Skeletal muscle satellite cell (primary cell): ENCODE data around the gene FLNB.
A peak's percentile ranks its signal among the peaks of the same experiment; 100 is the strongest.

Source experiments
- H3K27me3 ChIP-seq: 2 replicates; pipeline ENCODE4 v1.7.0; 2013; ENCODE audit warnings: low read length; ENCODE audit not compliant: control insufficient read depth, insufficient read depth
- H3K36me3 ChIP-seq: 2 replicates; pipeline ENCODE4 v1.7.0; 2013; ENCODE audit warnings: mild to moderate bottlenecking, control low read depth, low read length; ENCODE audit not compliant: insufficient read depth
- H3K4me1 ChIP-seq: 2 replicates; pipeline ENCODE4 v1.7.0; 2013; ENCODE audit warnings: low read length; ENCODE audit not compliant: control insufficient read depth, insufficient read depth
- H3K4me2 ChIP-seq: 2 replicates; pipeline ENCODE4 v1.7.0; 2013; ENCODE audit warnings: mild to moderate bottlenecking, low read length
- H3K4me3 ChIP-seq: 2 replicates; pipeline ENCODE4 v1.7.0; 2013; ENCODE audit warnings: low read length
- H3K9ac ChIP-seq: 2 replicates; pipeline ENCODE4 v1.7.0; 2013; ENCODE audit warnings: mild to moderate bottlenecking, low read depth, low read length, moderate library complexity
- H3K9me3 ChIP-seq: replicated peaks from 2 replicates; pipeline ENCODE4 v1.7.0; 2013; ENCODE audit warnings: mild to moderate bottlenecking, control low read depth, low read length

Gene FLNB

GRCh38 chr3:58175187-58175436 lies 166.9 kb downstream of the FLNB start:
- Histone ChIP-seq H3K9ac (no peak overlapping the region), H3K4me3 (no peak overlapping the region), H3K27me3 (no peaks in the 10 kb centered on the region), H3K36me3 (peaks cover 4% of the 10 kb centered on the region), H3K4me1 (peaks cover 7% of the 10 kb centered on the region), H3K4me2 (no peak overlapping the region), H3K9me3 (no peaks in the 10 kb centered on the region)

DNA sequence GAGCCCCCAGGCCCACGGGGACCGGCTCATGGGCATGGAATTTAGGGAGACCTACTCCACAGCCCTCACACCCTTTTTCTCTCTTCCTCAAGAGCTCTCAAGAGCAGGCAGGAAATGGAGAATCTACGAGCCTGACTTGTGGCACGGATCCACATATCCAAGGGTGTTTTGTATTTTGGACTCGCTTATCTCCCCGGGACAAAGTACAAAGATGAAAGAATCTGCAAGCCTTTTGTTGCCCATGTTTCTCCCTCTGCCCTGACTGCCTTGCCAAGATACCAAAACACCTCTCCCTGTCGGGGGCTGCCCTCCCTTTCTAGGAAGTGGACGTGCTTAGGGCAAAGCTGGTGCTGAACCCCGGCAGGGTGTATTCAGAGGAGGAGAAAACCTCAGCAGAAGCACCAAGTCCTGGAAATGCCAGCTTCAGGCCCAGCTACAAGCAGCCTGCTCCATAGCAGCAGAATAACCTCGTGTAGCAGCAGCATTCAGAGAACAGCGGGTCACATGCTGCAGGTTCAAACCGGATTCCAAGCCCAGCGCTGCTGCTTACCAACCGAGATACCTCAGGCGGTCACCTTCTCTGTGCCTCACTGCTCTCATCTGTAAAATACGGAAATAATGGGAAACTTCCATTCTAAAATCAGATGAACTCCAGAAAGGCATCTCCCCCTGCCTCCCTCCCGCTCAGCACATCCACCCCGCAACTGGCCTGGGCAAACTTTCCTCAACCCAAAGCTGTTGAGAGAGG lies 167.4 kb downstream of the FLNB start:
- Histone ChIP-seq H3K9ac (no peak overlapping the region), H3K4me1 (peaks cover 7% of the 10 kb centered on the region), H3K4me3 (no peak overlapping the region), H3K27me3 (no peaks in the 10 kb centered on the region), H3K36me3 (peaks cover 4% of the 10 kb centered on the region), H3K4me2 (no peak overlapping the region), H3K9me3 (no peaks in the 10 kb centered on the region)

- Histone ChIP-seq H3K4me2 (no peak overlapping the region), H3K4me1 (peaks cover 7% of the 10 kb centered on the region), H3K4me3 (no peak overlapping the region), H3K36me3 (no peaks in the 10 kb centered on the region), H3K27me3 (peaks cover 5% of the 10 kb centered on the region), H3K9me3 (no peaks in the 10 kb centered on the region), H3K9ac (no peak overlapping the region)
Observed at GRCh38 chr3:58176185-58176530, 167.9 kb downstream of the FLNB start.

GRCh38 chr3:58176827-58177489 lies 168.7 kb downstream of the FLNB start:
- no peaks in the 10 kb centered on the region for H3K9me3 ChIP-seq
- H3K36me3 ChIP-seq = no peaks in the 10 kb centered on the region
- peaks cover 7% of the 10 kb centered on the region for H3K4me1 ChIP-seq
- no peak overlapping the region for H3K9ac ChIP-seq
- peaks cover 10% of the 10 kb centered on the region for H3K27me3 ChIP-seq
- H3K4me2 ChIP-seq = no peak overlapping the region
- no peak overlapping the region for H3K4me3 ChIP-seq

DNA sequence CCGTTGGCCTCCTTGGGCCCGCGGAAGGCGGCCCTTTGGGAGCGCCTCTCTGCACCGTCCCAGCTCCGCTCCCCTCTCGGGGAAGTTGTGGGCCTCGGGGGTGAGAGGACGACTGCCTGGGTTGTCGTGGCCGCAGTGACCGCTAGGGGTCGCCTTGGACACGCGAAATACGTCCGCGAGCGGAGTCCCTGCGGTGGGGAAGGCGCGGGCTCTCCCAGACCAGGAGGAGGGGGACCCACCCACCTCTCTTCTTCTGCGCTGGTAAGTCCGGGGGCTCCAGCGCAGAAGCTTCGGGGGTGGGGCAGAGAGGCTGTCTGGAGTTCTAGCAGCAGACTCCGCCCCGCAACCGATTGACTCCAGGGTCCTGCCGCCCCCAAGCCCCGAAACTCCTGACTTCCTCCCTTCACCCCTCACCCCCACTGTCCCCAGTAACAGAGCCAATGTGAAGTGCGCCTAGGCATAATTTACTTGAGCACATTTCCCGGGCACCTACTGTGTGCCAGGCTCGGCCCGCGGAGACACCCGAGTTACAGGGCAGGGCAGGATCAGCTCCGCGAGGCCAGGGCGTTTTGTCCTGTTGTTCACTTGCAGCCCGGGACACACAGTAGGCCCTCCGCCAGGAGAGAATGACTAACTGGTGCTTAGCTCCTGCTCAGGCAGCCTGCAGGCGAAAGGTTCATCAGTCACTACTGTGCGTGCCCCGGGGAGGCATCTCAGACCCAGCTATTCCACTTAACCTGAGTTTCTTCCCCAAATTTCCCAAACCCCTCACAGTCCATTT lies 169.7 kb downstream of the FLNB start:
- H3K4me2 ChIP-seq = peak overlapping the region; percentile 95
- H3K27me3 ChIP-seq = peaks cover 12% of the 10 kb centered on the region
- H3K4me1 ChIP-seq = peaks cover 7% of the 10 kb centered on the region
- H3K4me3 ChIP-seq = peak overlapping the region; percentile 69
- peak overlapping the region; percentile 61 for H3K9ac ChIP-seq
- no peaks in the 10 kb centered on the region for H3K9me3 ChIP-seq
- H3K36me3 ChIP-seq = no peaks in the 10 kb centered on the region

DNA sequence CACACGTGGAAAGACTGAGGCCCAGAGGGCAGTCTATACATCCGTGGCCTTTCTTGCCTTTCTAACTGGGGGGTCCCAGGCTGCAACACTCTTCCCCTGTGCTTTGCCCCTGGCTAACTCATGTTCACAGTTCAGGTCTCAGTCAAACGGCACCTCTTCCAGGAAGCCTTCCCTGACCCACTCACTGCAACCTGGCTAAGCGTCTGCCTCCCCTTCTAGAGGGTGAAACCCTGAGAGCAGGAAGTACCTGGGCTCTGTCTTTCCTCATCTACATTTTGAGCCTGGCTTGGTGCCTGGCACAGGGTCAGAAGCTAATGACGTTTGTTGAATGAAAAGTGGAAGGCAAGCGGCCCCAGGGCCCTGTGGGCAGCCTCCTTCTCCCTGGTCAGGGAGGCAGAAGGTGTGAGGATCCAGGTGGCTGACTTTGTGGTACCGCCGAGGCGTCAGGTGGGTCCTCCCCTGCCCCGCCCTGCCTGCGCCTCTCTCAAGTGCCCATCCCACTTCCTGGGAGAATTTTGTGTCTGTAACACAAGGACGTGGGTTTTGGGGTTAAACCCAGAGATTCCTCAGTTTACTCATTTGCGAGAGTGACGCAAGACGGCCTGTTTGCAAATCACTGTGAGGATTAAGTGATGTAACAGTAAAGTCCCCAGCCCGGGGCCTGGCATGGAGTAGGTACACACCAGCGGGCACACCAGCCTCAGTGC lies 170.5 kb downstream of the FLNB start:
- Histone ChIP-seq H3K9me3 (no peaks in the 10 kb centered on the region), H3K27me3 (peaks cover 19% of the 10 kb centered on the region), H3K9ac (no peak overlapping the region), H3K4me3 (no peak overlapping the region), H3K4me2 (no peak overlapping the region), H3K4me1 (peaks cover 7% of the 10 kb centered on the region), H3K36me3 (no peaks in the 10 kb centered on the region)

DNA sequence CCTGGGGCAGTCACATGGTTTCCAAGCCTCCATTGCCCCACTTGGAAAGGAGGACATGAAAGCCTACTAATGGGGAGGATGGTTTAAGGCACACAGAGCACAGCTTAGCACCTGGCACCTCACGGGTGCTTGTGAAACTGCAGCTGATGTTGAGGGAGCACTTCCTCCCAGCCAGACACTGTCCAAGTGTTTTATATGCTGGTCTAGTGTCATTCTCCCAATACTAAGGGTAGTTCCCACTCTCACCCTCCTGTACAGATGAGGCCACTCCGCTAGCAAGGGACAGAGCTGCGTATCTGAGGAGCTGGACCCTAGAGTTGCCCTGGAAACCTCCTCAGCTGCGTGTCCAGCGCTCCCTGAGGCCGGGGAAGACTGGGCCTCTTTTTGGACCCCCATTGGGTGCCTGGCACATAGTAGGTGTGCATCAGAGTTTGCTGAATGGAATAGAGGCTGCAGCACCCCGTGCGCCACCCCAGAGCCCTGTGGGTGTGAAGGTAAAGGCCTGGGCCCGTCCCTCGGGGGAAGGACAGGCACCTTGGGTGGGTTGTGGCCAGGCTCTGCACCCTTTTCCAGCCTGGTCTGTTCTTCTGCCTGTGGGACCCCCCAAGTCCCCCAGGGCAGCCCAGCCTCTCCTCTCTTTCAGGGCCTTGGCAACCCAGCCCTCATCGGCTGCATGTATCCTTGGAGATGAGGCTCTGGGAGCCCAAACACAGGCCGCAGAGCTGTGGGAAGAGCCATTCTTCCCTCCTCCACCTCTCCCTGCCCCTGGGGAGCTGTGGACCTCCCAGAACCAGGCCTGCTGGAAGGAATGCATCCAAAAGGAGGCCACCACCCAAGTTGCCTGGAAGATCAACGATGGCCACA lies 171.2 kb downstream of the FLNB start:
- H3K36me3 ChIP-seq = no peaks in the 10 kb centered on the region
- H3K4me1 ChIP-seq = peaks cover 7% of the 10 kb centered on the region
- no peak overlapping the region for H3K9ac ChIP-seq
- H3K27me3 ChIP-seq = peaks cover 24% of the 10 kb centered on the region
- no peak overlapping the region for H3K4me2 ChIP-seq
- no peak overlapping the region for H3K4me3 ChIP-seq
- H3K9me3 ChIP-seq = no peaks in the 10 kb centered on the region

DNA sequence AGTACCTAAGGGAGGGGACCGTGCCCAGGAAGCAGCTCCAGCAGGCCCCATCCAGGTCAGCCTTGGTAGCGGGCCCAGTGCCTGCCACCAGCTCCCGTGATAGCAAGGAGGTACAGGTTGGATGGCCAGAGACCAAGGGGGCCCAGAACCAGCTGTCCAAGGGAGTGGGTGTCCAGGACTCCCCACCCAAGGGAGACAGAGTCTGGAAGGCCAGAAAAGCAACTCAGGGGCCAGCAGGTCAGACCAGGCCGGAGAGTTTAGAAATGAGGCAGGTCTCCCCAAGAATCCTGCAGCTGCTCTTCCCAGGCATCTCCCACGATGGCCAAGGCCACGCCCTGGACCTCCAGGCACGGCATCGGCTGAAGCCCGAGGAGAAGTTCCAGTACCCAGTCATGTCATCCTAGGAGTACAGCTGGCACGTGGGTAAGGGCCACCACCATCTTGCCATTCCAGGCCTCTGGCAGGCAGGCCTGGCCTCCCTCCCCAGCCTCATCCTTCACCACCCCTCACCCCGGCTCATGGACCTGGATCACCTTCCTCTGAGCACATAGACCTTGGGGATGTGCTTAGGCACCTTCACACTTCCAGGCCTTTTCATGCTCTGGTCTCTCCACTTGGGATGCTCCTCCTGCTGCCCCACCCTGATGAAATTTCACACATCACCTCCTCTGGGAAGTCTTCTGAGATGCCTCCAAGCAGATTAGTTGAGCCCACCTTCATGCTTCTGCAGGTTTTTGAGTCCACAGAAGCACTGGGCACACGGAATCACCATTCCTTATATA lies 172.1 kb downstream of the FLNB start:
- Histone ChIP-seq H3K9ac (no peak overlapping the region), H3K4me3 (no peak overlapping the region), H3K36me3 (no peaks in the 10 kb centered on the region), H3K9me3 (no peaks in the 10 kb centered on the region), H3K4me2 (no peak overlapping the region), H3K27me3 (peaks cover 30% of the 10 kb centered on the region), H3K4me1 (peaks cover 7% of the 10 kb centered on the region)

DNA sequence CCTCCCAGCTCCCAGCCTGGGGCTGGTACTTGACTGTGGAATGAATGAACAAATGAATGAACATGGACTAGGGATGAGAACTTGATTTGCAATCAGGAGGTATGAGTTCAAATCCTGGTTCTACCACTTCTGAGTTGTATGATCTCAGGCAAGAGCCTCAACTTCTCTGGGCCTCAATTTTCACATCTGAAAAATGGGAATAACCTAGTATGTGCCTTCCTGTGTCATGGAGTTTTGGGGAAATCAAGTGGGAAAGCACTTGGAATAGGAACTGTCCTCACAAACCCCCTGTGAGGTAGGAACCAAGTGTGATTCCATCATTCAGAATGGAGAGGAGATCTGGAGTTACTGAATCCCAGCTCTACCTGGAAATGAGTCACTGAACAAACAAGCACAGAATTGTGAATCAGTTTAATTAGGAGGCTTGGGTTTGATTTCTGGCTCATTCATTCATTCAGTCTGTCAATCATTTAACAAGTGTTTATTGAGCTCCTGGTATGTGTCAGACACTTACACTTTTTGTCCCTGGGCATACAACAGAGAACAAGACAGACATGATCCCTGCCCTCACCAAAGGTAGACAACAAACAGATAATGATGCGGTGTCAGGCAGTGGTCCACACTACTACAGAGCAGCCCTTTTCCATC lies 172.8 kb downstream of the FLNB start:
- Histone ChIP-seq H3K27me3 (peaks cover 34% of the 10 kb centered on the region), H3K9ac (no peak overlapping the region), H3K9me3 (no peaks in the 10 kb centered on the region), H3K36me3 (no peaks in the 10 kb centered on the region), H3K4me1 (peaks cover 7% of the 10 kb centered on the region), H3K4me2 (no peak overlapping the region), H3K4me3 (no peak overlapping the region)

DNA sequence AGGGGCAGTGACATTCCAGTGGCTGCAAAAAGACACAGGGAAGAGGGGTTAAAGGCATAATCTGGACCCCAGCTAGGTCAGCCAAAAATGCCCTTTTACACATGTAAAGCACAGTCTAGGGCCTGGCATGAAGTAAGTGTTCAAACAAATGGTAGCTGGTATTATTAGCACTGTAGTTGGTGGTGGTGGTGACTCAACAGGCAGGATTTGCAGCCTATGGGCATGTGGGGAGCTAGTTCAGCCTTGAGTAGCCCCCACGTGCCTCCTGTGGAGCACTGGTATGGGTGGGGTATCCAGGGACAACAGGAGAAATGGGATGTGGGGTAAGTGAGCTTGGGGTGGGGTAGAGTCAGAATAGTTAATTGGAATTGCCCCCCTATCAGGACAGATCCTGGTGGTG lies 175.0 kb downstream of the FLNB start:
- Histone ChIP-seq H3K4me3 (no peak overlapping the region), H3K27me3 (peaks cover 40% of the 10 kb centered on the region), H3K9me3 (no peaks in the 10 kb centered on the region), H3K4me1 (no peaks in the 10 kb centered on the region), H3K36me3 (no peaks in the 10 kb centered on the region), H3K4me2 (no peak overlapping the region), H3K9ac (no peak overlapping the region)
